Neural cell (in vitro differentiated cells): ENCODE measurements around the gene ABI3BP. TPM values are rescaled to one million over a fixed set of nuclear protein-coding genes. Genes with fewer than 3 reads are reported as not detected.

ENCODE experiments used
- H2AFZ ChIP-seq: fragments of 200-600, 300-800 bp; sonication (generic), shearing (Covaris generic); 2 replicates; pipeline ENCODE4 v1.6.0; 2014; ENCODE audit warnings: low read depth, mild to moderate bottlenecking, antibody characterized with exemption, low read length, moderate library complexity
- H3F3A ChIP-seq: fragments of 200-600 bp; shearing (Covaris generic); 2 replicates; pipeline ENCODE4 v1.6.1; 2016; ENCODE audit warnings: mild to moderate bottlenecking, moderate library complexity, mixed read lengths, antibody characterized with exemption, low read length; ENCODE audit not compliant: insufficient read depth, poor library complexity, severe bottlenecking
- H3K27ac ChIP-seq: fragments of 200-600, 300-800 bp; sonication (generic), shearing (Covaris generic); 2 replicates; pipeline ENCODE4 v1.5.1; 2014; ENCODE audit warnings: mild to moderate bottlenecking, low read length, moderate library complexity
- H3K27me3 ChIP-seq: fragments of 300-800, 200-600 bp; sonication (generic), shearing (Covaris generic); 2 replicates; pipeline ENCODE4 v1.6.0; 2014; ENCODE audit warnings: mild to moderate bottlenecking, low read depth, low read length, moderate library complexity; ENCODE audit not compliant: insufficient read depth
- H3K36me3 ChIP-seq: fragments of 300-800, 200-600 bp; sonication (generic), shearing (Covaris generic); 2 replicates; pipeline ENCODE4 v1.5.1; 2014; ENCODE audit warnings: mild to moderate bottlenecking, antibody characterized with exemption, low read length, moderate library complexity; ENCODE audit not compliant: insufficient read depth
- H3K4me2 ChIP-seq: fragments of 300-800, 200-600 bp; sonication (generic), shearing (Covaris generic); 2 replicates; pipeline ENCODE4 v1.6.0; 2014; ENCODE audit warnings: mild to moderate bottlenecking, low read length
- H3K4me3 ChIP-seq: fragments of 300-800, 200-600 bp; sonication (generic), shearing (Covaris generic); 2 replicates; pipeline ENCODE4 v1.5.1; 2014; ENCODE audit warnings: mild to moderate bottlenecking, low read length, moderate library complexity
- H3K79me2 ChIP-seq: fragments of 200-600 bp; shearing (Covaris generic); replicated peaks from 2 replicates; pipeline ENCODE4 v1.6.0; 2014; ENCODE audit warnings: mild to moderate bottlenecking, low read length, moderate library complexity; ENCODE audit not compliant: insufficient read depth
- H3K9ac ChIP-seq: fragments of 300-800, 200-600 bp; sonication (generic), shearing (Covaris generic); 2 replicates; pipeline ENCODE4 v1.6.1; 2016; ENCODE audit warnings: mild to moderate bottlenecking, low read length, mixed read lengths
- H3K9me2 ChIP-seq: fragments of 200-600 bp; shearing (Covaris generic); 2 replicates; pipeline ENCODE4 v1.6.1; 2016; ENCODE audit warnings: mild to moderate bottlenecking, low read length, mixed read lengths; ENCODE audit not compliant: insufficient read depth
- H3K9me3 ChIP-seq: fragments of 200-600, 300-800 bp; sonication (generic), shearing (Covaris generic); 2 replicates; pipeline ENCODE4 v1.6.1; 2016; ENCODE audit warnings: mild to moderate bottlenecking, mixed run types, low read length, moderate library complexity, mixed read lengths
- H4K20me1 ChIP-seq: fragments of 200-600 bp; shearing (Covaris generic); 2 replicates; pipeline ENCODE4 v1.6.1; 2016; ENCODE audit warnings: mild to moderate bottlenecking, mixed run types; ENCODE audit not compliant: insufficient read depth
- CTCF ChIP-seq: fragments of 450-650 bp; IDR thresholded peaks from 2 replicates; pipeline ENCODE4 v1.5.1; 2014; ENCODE audit warnings: antibody characterized with exemption, mild to moderate bottlenecking, moderate library complexity; ENCODE audit not compliant: poor library complexity, severe bottlenecking
- EP300 ChIP-seq: fragments of 450-650 bp; conservative IDR thresholded peaks from 2 replicates; pipeline ENCODE4 v1.6.1; 2014; ENCODE audit warnings: antibody characterized with exemption, mild to moderate bottlenecking, moderate library complexity; ENCODE audit not compliant: poor library complexity, severe bottlenecking
- EZH2 ChIP-seq: fragments of 200-600, 300-800 bp; shearing (Covaris generic), sonication (generic); IDR thresholded peaks from 2 replicates; pipeline ENCODE4 v1.6.1; 2014; ENCODE audit warnings: antibody characterized with exemption, low read length, borderline replicate concordance, mild to moderate bottlenecking; ENCODE audit not compliant: insufficient read depth, poor library complexity, severe bottlenecking
- MXI1 ChIP-seq: fragments of 450-650 bp; conservative IDR thresholded peaks from 2 replicates; pipeline ENCODE4 v1.6.1; 2014; ENCODE audit warnings: antibody characterized with exemption, mild to moderate bottlenecking; ENCODE audit not compliant: poor library complexity, severe bottlenecking
- POLR2AphosphoS5 ChIP-seq: IDR thresholded peaks from 2 replicates; pipeline ENCODE4 v1.6.1; 2012
- RAD21 ChIP-seq: fragments of 450-650 bp; conservative IDR thresholded peaks from 2 replicates; pipeline ENCODE4 v1.6.1; 2014; ENCODE audit warnings: antibody characterized with exemption, mild to moderate bottlenecking, moderate library complexity
- SMC3 ChIP-seq: fragments of 450-650 bp; conservative IDR thresholded peaks from 2 replicates; pipeline ENCODE4 v1.6.1; 2014; ENCODE audit warnings: antibody characterized with exemption, mild to moderate bottlenecking, moderate library complexity; ENCODE audit not compliant: poor library complexity
- TAF1 ChIP-seq: IDR thresholded peaks from 2 replicates; pipeline ENCODE4 v1.6.1; 2012; ENCODE audit warnings: low read depth
- polyA plus RNA-seq: library from polyadenylated mRNA; depleted of rRNA; stranded (reverse); fragments of >200 nt; gene quantifications from 2 replicates; pipeline ENCODE4 v1.2.3, GENCODE V29; 2014
- TF ChIP-seq, protein P1 (sequence below): IDR thresholded peaks from 2 replicates; pipeline ENCODE4 v1.6.1; 2012; ENCODE audit warnings: borderline replicate concordance

The ABI3BP gene
- polyA plus RNA-seq, 1 donor from 2014 or later, result not detected

DNA sequence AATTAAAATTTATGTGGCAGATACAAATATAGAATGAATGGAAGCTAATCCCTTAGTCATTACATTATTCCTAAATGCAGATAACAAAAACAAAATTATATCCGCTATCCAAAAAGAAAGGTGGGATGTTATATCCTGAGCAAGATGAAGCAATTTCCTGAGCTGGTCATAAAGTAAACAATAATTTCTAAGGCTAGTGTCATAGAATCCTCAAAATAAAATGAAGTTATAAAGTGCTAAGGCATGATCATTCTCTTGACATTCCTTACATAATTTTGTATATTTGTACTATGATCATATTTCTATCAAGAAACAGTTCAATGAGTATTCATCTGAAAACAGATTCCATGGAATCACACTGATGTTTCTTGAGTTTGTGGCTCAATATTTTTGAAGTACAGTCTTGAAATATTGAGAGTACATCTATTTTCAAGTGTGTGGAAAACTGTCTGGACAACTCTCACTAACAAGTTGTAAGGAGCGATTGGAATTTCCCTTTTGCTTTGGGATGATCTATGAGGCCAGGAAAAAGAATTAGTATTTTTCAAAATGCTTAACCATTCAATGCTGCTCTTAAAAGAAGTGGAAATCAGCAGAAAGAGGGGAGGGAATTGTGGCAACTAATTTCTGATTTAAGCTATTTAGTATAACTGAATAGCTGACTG is 92.4 kb downstream of the ABI3BP start:
- H3K79me2 ChIP-seq, result no peaks in the 10 kb centered on the region
- no peak overlapping the region for H3K9ac ChIP-seq
- no peak overlapping the region for H3K4me2 ChIP-seq
- H3K9me3 ChIP-seq, result no peaks in the 10 kb centered on the region
- H3F3A ChIP-seq, result no peaks in the 10 kb centered on the region
- no peak overlapping the region for H3K27ac ChIP-seq
- H2AFZ ChIP-seq, result no peak overlapping the region
- no peaks in the 10 kb centered on the region for H3K27me3 ChIP-seq
- TF ChIP-seq RAD21 (no peak), TAF1 (no peak), SMC3 (no peak), EP300 (no peak)
- TF ChIP-seq, protein P1, sequence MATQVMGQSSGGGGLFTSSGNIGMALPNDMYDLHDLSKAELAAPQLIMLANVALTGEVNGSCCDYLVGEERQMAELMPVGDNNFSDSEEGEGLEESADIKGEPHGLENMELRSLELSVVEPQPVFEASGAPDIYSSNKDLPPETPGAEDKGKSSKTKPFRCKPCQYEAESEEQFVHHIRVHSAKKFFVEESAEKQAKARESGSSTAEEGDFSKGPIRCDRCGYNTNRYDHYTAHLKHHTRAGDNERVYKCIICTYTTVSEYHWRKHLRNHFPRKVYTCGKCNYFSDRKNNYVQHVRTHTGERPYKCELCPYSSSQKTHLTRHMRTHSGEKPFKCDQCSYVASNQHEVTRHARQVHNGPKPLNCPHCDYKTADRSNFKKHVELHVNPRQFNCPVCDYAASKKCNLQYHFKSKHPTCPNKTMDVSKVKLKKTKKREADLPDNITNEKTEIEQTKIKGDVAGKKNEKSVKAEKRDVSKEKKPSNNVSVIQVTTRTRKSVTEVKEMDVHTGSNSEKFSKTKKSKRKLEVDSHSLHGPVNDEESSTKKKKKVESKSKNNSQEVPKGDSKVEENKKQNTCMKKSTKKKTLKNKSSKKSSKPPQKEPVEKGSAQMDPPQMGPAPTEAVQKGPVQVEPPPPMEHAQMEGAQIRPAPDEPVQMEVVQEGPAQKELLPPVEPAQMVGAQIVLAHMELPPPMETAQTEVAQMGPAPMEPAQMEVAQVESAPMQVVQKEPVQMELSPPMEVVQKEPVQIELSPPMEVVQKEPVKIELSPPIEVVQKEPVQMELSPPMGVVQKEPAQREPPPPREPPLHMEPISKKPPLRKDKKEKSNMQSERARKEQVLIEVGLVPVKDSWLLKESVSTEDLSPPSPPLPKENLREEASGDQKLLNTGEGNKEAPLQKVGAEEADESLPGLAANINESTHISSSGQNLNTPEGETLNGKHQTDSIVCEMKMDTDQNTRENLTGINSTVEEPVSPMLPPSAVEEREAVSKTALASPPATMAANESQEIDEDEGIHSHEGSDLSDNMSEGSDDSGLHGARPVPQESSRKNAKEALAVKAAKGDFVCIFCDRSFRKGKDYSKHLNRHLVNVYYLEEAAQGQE, result no peak
- no peaks in the 10 kb centered on the region for H3K9me2 ChIP-seq
- no peaks in the 10 kb centered on the region for H3K36me3 ChIP-seq
- no peaks in the 10 kb centered on the region for H4K20me1 ChIP-seq
- no peak overlapping the region for H3K4me3 ChIP-seq

DNA sequence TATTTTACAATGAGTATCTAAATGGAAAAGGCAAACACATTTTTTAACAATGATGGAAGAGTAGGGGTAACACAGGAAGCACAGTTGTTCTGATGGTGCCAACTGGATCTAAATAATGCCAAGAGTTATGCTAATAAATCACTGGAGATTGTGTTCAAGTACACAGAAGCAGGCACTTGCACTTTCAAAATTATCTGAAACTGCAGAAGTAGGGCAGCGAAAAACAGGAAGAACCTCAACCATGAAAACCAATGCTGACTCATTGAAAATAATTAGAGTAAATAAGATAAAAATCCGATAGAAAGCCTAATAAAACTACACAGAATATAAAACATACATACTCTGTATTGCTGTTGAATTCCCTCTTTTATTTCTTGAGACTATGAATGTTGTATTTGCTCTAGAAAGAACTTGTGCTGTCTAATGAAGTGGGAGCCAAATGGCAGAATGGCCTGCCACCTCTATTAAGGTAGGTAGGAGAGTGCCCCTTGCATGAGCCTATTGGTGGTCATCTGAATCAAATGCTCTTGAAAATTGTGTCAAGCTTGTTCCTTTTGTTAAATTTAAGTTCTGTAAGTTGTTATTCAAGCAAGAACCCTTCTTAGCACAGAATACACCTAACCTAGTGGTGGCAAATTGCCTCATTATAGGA is 93.7 kb downstream of the ABI3BP start:
- Histone ChIP-seq H3K4me3 (no peak overlapping the region), H3K27me3 (no peaks in the 10 kb centered on the region), H3K4me2 (no peak overlapping the region), H3K9me3 (no peaks in the 10 kb centered on the region), H3K9ac (no peak overlapping the region), H3K79me2 (no peaks in the 10 kb centered on the region), H4K20me1 (no peaks in the 10 kb centered on the region), H3F3A (no peaks in the 10 kb centered on the region), H3K27ac (no peak overlapping the region), H3K36me3 (no peaks in the 10 kb centered on the region), H3K9me2 (no peaks in the 10 kb centered on the region), H2AFZ (no peak overlapping the region)
- TF ChIP-seq POLR2AphosphoS5, result no peak
- no peak for TF ChIP-seq RAD21
- TF ChIP-seq SMC3, result no peak
- TF ChIP-seq MXI1, result no peak
- TF ChIP-seq TAF1, result no peak
- TF ChIP-seq, protein P1, result no peak
- no peak for TF ChIP-seq EP300
- TF ChIP-seq CTCF, result no peak
- TF ChIP-seq EZH2, result no peak
